CMK (cell line): ENCODE data around the gene CHRNA3.

ENCODE experiments used
- DNase-seq: peaks from one replicate; pipeline ENCODE4 v3.0.0-alpha.2; 2010; ENCODE audit warnings: low read depth

Gene CHRNA3

GRCh38 chr15:78636378-78636859 is 15.6 kb upstream of the CHRNA3 start:
- no peak for DNase-seq

- DNase-seq, result no peak
Measured at GRCh38 chr15:78635346-78635745, 14.6 kb upstream of the CHRNA3 start.

- no peak for DNase-seq
Measured at GRCh38 chr15:78634210-78635145, 13.7 kb upstream of the CHRNA3 start.

GRCh38 chr15:78633348-78633747 is 12.6 kb upstream of the CHRNA3 start:
- DNase-seq, result no peak

- DNase-seq, result no peak
Measured at GRCh38 chr15:78630886-78631633, 10.3 kb upstream of the CHRNA3 start.

- DNase-seq, result no peak
Measured at GRCh38 chr15:78629716-78630065, 8.9 kb upstream of the CHRNA3 start.

GRCh38 chr15:78629031-78629715 is 8.4 kb upstream of the CHRNA3 start:
- no peak for DNase-seq

GRCh38 chr15:78628227-78628626 is 7.4 kb upstream of the CHRNA3 start:
- DNase-seq, result no peak

GRCh38 chr15:78627348-78627747 is 6.6 kb upstream of the CHRNA3 start:
- no peak for DNase-seq

- DNase-seq, result no peak
Measured at GRCh38 chr15:78626381-78626995, 5.7 kb upstream of the CHRNA3 start.

GRCh38 chr15:78625606-78626280 is 4.9 kb upstream of the CHRNA3 start:
- DNase-seq, result no peak

- no peak for DNase-seq
Measured at GRCh38 chr15:78624651-78625590, 4.1 kb upstream of the CHRNA3 start.

- DNase-seq, result no peak
Measured at GRCh38 chr15:78623786-78624497, 3.1 kb upstream of the CHRNA3 start.

- no peak for DNase-seq
Measured at GRCh38 chr15:78621810-78622402, 1.1 kb upstream of the CHRNA3 start.

- no peak for DNase-seq
Measured at GRCh38 chr15:78620021-78620526, 722 bp downstream of the CHRNA3 start.

- no peak for DNase-seq
Measured at GRCh38 chr15:78619022-78619950, 1.5 kb downstream of the CHRNA3 start.

- DNase-seq, result peak; percentile 57
Measured at GRCh38 chr15:78618490-78618934, 2.3 kb downstream of the CHRNA3 start.

GRCh38 chr15:78618064-78618463 is 2.7 kb downstream of the CHRNA3 start:
- DNase-seq, result no peak
